Fibroblast of upper back skin (primary cell): ENCODE results near the gene KCNT1.

ENCODE experiments used
- DNase-seq: peaks from one replicate; pipeline ENCODE4 v3.0.0-alpha.2; 2013

Gene KCNT1

DNA sequence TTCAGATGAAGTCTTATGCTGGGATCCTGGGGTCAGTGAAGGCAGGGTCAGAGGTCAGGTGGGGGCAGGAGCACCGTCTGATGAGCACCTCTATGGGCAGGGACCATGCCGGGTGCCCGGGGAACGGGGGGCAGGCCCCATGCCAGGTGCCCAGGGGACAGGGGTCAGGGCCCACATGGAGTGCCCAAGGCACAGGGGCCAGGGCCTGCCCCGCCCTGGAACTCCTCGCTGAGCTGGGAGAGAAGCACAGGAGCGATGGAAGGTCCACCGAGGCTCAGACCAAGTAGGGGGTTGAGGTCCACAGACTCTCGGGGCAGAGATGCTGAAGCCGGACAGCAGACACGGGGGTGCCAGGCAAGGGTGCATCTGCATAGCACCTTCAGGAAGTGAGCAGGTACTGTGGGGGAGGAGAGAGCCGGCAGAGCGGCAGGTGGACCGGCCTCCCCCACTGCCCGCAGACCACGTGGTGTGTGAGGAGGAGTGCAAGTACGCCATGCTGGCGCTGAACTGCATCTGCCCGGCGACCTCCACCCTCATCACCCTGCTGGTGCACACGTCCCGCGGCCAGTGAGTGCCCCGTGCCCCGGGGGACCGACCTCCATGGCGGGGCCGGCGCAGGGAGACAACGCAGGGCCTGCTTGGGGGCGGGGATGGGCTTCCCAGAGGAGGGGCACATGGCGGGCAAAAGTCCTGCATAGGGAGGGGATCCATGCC lies 67.7 kb downstream of the KCNT1 start:
- no peak for DNase-seq

DNA sequence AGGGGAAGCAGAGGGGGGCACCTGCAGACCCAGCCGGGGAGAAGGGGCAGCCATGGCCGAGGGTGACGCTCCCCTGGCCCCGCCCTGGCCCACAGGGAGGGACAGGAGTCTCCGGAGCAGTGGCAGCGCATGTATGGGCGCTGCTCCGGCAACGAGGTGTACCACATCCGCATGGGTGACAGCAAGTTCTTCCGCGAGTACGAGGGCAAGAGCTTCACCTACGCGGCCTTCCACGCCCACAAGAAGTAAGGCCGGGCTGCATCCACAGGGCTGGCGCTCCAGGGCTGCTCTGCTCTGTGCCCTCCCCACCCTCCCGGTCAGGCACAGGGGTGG lies 68.2 kb downstream of the KCNT1 start:
- no peak for DNase-seq

DNA sequence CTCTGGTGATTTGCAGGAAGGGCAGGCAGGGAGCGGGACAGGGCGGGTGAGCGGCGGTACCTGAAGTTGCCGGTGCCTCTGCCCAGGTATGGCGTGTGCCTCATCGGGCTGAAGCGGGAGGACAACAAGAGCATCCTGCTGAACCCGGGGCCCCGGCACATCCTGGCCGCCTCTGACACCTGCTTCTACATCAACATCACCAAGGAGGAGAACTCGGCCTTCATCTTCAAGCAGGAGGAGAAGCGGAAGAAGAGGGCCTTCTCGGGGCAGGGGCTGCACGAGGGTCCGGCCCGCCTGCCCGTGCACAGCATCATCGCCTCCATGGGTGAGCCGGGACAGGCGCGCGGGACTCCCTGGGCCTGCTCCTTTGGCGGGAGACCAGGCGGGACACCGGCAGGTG lies 68.8 kb downstream of the KCNT1 start:
- no peak for DNase-seq

DNA sequence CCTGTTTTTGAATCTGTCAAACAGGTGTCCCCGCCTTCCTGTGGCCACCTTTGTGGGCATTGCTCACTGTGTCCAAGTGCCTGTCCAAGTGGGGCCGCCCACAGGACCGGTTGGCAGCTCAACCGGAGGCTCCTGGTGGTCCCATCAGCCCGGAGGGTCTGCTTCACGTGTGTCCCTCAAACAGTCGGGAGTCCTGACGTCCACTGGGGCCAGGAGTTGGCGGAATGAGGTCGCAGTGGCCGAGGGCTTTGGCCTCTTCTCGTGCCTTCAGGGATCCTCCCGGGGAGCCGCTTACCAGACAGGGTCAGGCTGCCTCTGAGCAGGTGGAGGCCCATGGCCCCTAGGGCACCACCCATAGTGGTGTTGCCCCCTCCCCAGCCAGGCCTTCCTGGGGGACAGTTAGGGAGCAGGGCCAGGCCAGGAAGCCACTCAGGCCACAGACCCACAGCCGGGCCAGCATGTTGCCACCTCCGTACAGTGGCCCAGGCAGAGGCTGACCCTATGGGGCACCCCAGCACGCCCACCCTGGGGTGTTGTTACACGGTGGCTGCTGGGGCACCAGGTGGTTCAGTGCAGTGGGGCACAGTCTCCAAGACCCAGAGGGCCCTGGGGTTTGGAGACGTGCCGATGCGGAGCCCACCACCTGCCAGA lies 69.5 kb downstream of the KCNT1 start:
- DNase-seq = no peak

GRCh38 chr9:135772056-135772646 lies 70.2 kb downstream of the KCNT1 start:
- DNase-seq = no peak

GRCh38 chr9:135772702-135773493 lies 70.9 kb downstream of the KCNT1 start:
- DNase-seq = no peak

DNA sequence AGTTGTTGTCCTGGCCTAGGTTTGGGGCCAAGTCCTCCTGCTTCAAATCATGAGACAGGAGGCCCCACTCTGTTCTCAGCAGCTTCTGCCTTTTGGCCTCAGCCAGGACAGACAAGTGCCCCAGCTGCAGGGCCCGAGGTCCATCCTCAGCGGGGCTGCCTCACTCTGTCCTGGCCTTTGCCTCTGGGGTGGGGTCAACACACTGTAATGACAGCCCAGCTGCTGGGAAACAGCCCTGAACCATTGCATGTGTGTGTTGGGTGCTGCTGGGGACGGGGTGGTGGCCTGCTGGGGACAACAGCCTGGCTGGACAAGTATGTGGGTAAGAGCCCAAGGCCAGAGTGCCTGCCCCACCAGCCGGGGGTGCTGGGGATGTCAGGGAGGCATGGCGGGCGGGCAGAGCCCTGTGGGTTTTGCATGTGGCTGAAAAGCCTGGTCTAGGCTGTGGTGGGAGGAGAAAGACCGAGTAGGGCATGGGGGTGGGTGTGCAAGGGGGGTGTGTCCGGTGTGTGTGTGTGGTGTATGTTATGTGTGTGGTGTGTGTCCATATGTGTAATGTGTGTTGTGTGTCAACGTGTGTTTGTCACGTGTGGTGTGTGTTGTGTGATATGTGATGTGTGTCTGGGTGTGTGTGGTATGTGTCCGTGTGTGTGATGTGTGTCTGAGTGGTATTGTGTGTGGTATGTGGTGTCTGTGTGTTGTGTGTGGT lies 71.7 kb downstream of the KCNT1 start:
- DNase-seq = no peak

DNA sequence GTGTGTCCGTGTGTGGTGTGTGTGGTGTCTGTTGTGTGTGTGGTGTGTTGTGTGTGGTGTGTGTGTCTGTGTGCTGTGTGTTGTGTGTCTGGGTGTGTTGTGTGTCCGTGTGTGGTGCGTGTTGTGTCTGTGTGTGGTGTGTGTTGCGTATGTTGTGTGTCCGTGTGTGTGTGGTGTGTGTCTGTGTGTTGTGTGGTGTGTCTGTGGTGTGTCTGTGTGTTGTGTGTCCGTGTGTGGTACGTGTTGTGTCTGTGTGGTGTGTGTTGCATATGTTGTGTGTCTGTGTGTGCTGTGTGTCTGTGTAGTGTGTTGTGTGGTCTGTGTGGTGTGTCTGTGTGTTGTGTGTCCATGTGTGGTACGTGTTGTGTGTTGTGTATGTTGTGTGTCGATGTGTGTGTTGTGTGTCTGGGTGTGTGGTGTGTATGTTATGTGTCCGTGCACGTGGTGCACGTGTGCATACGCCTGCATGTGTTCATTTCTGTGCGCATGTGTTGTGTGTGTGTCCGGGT lies 72.3 kb downstream of the KCNT1 start:
- no peak for DNase-seq

DNA sequence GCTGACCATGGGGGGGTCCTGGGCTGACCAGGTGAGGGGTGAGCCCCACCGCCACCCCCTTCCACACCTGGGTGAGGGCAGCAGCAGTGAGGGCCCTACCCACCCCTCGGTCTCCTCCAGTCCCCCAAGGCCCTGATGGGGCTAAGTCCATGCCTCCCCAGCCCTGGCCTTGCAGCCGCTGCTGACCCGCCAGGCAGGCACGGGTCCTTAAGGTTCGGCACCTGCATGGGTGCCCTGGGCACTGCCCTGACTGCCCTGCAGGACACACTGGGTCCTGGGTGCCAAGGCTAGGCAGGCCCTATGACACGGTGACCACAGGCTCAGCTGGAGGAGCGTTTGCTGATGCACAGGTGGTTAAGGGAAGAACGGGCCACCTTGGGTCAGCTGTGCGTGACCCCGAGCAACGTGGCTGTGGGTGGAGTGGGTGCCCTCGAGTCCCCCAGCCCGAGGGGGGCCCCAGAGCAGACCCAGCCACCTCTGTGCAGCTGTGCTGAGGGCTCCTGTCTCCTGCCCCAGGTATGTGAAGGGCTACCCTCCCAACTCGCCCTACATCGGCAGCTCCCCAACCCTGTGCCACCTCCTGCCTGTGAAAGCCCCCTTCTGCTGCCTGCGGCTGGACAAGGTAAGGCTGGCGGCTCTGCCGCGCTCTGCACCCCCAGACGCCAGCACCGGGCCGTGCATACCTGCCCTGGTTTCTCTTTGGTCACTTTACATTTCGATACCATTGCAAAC lies 73.0 kb downstream of the KCNT1 start:
- DNase-seq = no peak

GRCh38 chr9:135775911-135776310 lies 73.9 kb downstream of the KCNT1 start:
- no peak for DNase-seq

GRCh38 chr9:135776893-135777622 lies 75.1 kb downstream of the KCNT1 start:
- no peak for DNase-seq

- DNase-seq = no peak
These were observed 75.7 kb downstream of the KCNT1 start for GRCh38 chr9:135777623-135778177.

- DNase-seq = no peak
These were observed 76.4 kb downstream of the KCNT1 start for GRCh38 chr9:135778421-135778820.

- DNase-seq = no peak
These were observed 77.6 kb downstream of the KCNT1 start for GRCh38 chr9:135779571-135779970.

DNA sequence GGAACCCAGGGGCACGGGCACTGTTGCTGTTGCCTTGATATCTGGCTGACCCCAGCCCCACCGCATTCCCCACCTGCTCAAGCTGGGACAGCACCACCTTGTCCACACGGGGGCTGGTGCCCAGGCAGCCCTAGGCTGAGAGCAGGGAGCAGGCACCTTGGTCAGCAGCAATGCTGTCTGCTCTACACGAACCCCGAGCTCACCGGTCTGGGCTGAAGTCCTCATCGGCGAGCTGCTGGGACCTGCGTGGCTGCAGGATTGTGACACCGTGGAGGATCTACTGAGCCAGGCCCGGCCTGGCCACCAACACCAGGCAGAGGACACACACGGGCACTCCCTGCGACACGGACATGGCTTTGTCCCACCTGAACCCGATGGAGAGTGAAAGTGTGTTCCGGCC lies 78.1 kb downstream of the KCNT1 start:
- DNase-seq = no peak

DNA sequence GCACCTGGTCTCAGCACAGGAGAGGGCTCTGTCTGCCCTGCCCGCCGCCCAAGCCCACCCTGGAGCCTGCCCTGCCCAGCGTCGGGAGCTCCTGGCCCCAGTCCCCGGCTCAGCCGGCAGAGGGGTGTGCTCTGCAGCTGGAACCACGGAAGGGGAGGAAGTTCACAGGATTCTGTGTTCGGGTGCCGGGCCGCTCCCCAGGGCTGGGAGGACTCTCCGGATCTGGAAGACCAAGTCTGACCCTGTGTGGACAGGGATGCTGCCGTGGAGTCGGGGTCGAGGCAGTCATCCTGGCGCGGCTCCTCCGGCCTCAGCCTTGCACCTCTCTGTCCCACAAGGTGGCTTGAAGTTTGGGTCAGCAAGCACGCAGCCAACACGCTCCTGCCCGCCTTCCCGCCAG lies 78.6 kb downstream of the KCNT1 start:
- no peak for DNase-seq

DNA sequence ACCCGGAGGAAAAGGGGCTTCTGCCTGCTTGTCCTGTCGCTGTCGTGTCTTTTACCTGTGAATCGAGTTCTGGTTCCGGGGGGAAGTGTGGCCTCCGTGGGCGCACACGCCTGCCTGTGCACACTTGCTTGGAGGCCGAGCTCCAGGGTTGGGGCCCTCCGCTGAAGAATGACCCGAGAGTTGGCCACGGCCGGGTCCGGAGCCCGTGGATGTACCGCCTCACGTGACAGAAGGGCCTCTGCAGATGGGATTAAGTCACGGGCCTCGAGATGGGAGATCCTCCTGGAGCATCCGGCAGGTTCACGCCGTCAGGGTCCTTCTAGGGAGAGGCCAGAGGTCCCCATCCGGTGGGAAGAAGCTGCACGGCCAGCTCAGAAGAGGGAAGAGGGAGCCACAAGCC lies 81.0 kb downstream of the KCNT1 start:
- DNase-seq = no peak

- no peak for DNase-seq
These were observed 81.7 kb downstream of the KCNT1 start for GRCh38 chr9:135783540-135784245.

DNA sequence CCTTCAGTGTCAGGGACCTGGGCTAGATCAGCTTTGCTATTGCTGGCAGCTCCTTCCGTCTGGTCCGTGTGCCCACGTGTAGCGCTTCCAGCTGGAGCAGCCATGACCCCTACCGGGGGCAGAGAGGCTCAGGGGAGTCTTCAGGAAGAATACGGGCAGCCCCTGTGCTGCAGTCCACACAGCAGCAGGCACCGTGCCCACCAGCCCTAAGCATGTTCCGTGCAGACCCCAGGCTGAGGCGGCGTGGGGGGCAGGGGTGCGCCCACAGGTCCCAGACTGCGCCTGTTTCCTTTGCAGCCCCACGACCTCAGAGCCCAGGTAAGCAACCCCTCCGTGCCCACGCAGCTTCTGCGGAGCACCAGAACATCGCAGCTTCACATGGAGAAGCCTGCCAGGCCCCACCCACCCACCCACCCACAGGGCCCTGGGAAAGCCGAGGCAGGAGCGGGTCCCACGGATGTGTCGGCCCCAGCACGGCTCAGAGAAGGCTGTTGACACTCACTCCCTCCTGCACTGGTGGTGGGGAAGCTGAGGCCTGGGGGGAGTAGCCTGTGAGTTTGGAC lies 83.1 kb downstream of the KCNT1 start:
- no peak for DNase-seq

- DNase-seq = no peak
These were observed 84.2 kb downstream of the KCNT1 start for GRCh38 chr9:135786146-135786690.
